ENCODE data around the gene SLC12A8.

SLC12A8 gene, protein sequence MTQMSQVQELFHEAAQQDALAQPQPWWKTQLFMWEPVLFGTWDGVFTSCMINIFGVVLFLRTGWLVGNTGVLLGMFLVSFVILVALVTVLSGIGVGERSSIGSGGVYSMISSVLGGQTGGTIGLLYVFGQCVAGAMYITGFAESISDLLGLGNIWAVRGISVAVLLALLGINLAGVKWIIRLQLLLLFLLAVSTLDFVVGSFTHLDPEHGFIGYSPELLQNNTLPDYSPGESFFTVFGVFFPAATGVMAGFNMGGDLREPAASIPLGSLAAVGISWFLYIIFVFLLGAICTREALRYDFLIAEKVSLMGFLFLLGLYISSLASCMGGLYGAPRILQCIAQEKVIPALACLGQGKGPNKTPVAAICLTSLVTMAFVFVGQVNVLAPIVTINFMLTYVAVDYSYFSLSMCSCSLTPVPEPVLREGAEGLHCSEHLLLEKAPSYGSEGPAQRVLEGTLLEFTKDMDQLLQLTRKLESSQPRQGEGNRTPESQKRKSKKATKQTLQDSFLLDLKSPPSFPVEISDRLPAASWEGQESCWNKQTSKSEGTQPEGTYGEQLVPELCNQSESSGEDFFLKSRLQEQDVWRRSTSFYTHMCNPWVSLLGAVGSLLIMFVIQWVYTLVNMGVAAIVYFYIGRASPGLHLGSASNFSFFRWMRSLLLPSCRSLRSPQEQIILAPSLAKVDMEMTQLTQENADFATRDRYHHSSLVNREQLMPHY

DNA sequence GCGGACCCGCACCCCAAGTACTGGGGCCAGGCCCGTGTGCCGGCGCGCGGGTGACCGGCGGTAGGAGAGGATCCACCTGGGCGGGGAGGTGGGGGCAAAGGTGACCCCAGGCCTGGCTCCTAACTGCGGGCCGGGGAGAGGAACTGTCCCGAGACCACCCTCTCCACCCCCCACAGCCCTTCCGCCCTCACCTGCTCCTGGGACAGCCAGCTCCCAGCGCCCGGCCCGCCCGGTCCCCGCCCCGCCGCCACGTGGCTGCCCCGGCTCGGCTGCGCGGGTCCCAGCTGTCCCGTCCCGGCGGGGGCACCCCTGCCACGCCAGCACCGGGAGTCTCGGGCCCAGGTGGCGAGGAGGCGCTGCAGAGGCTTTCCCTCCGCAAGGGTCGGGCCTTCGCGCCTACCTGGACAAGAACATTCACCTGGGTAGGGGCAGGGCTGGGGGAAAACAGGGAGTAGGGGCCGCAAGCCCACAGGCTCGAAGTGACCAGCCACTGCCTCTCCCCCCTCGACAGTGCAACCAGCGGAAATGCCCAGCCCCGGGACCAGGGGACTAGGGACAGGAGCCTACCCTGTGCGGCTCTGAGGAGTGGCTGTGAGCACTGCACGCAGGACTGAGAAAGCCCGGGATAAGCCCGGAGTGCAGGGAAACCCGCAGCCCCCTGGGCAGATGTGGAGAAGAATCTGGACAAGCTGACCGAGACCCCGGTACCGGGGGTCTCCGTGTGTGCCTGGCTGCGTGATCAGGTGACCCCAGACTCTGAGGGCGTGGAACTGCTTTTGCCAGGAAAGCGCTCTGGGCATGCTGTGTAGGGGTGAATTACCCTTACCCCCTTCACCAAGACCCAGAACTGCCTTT is at the start of gene SLC12A8:
Gene SLC12A8, minus strand, starts transcription at position 240 of the 855 bp plus-strand sequence. CDS start 1,399 bp downstream, outside the sequence.
- DNase-seq (ENCODE audit: low read depth, low spot score): no peak

DNA sequence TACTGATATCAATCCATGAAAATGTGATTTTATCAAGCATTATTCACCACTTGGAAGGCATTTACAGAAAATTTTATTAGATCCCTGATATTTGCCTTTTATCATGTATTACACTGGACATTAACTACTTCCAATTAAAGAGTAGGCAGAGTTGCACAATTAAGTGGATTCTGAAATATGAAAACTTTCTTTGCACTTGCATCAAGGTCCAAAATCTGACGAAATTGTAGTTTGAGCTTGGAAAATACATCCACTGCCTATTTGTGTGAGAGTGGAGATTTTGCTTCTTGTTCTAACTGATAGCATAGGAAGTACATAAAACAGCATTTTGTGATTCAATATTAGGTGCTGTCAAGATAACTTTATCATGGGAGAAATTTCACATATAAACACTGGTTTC is 49.6 kb upstream of the SLC12A8 start:
- DNase-seq (ENCODE audit: low read depth, low spot score): no peak

DNA sequence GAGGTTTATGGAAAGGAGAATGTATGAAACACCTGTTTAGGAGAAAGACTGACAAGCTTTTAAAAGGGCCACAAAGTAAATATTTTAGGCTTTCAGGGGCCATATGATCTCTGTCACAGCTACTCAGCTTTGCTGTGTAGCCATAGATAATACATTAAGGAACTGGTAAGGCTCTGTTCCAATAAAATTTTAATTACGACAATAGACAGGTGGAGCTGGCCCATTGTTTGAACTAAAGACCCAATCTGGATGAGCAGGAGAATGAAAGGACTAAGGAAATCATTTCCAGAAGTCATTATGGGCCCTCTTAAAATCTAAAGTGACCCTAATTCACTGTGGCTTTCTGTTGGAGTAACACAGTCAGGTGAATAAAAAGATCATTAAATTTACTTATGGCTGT is 48.5 kb upstream of the SLC12A8 start:
- DNase-seq (ENCODE audit: low read depth, low spot score): no peak

DNA sequence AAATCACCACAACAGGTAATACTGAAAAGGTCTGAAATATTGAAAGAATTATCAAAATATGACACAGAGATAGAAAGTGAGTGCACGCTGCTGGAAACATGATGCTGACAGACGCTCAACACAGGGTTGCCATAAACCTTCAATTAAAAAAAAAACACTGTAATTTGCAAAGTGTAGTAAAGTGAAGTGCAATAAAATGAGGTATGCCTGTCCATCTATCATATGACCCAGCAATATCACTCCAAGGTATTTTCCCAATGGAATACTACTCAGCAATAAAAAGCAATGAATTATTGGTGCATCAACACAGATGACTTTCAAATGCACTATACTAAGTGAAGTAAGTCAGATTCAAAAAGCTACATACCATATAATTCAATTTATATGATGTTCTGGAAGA is 47.6 kb upstream of the SLC12A8 start:
- no peak for DNase-seq (ENCODE audit: low read depth, low spot score)

- DNase-seq (ENCODE audit: low read depth, low spot score): no peak
Observed at GRCh38 chr3:125257536-125257935, 45.0 kb upstream of the SLC12A8 start.

DNA sequence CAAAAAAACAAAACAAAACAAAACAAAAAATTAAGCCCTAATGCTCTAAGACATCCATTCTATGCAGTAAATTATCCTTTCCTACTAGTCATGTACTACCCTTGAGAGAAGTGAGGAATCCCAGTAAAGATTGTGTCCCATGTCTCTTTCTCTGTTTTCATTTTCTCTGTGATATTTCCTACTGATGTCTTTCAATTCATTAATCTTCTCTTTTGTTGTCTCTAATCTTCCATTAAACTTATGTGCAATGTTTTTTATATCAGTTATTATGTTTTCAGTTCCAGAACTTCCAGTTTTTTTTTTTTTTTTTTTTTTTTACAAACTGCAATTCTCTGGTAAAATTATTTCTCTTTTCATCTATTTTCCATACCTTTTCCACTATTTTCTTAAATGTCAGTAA is 44.1 kb upstream of the SLC12A8 start:
- DNase-seq (ENCODE audit: low read depth, low spot score): no peak

- DNase-seq (ENCODE audit: low read depth, low spot score): no peak
Observed at GRCh38 chr3:125250973-125251372, 38.4 kb upstream of the SLC12A8 start.

DNA sequence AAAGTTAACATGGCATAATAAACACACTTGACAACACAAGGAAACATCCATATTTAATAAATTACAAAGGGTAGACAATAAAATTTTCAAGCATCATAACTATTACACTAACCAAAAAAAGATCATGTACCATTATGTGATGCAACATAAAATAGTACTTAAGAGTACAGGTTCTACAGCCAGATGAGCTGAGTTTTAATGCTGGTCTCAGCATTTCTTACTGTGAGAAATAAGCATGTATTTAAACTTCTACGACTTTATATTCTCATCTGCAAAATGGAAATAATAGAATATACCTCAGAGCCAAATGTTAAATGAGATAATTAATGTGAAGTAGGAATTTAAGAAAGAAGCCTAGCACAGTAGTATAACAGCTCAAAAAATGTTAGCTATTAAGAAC is 33.7 kb upstream of the SLC12A8 start:
- no peak for DNase-seq (ENCODE audit: low read depth, low spot score)

DNA sequence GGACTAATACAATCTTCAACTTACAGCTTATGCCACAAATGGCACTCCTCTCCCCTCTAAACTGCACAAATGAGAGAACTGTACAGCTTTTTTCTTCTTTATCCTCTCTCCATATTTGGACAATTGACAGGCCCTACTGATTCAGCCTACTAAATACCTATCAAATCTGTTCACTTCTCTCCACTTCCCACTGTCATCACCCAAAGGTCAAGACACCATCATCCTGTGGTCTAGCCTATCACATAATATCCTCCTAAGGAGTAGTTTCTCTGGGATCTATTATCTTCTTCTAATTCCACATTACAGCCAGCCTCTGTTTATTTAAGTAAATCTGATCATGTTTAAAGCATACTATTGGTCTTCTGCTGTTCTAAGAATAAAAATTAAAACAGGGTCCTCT is 33.0 kb upstream of the SLC12A8 start:
- DNase-seq (ENCODE audit: low read depth, low spot score): no peak

DNA sequence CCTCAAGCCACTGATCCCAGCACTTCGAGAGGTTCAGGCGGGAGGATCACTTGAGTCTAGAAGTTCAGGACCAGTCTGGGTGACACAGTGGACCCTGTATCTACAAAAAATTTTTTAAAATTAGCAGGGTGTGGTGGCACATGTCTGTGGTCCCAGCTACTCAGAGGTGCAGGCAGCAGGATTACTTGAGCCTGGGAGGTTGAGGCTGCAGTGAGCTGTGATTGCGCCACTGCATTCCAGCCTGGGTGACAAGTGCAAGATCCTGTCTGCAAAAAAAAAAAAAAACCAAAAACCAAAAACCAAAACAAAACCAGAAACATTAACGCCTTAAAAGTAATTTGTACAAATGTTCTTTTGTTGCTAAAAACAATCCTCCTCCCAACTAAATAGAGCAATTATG is 27.9 kb upstream of the SLC12A8 start:
- DNase-seq (ENCODE audit: low read depth, low spot score): no peak

- DNase-seq (ENCODE audit: low read depth, low spot score): no peak
Observed at GRCh38 chr3:125239266-125239665, 26.7 kb upstream of the SLC12A8 start.

- no peak for DNase-seq (ENCODE audit: low read depth, low spot score)
Observed at GRCh38 chr3:125238759-125239158, 26.2 kb upstream of the SLC12A8 start.

DNA sequence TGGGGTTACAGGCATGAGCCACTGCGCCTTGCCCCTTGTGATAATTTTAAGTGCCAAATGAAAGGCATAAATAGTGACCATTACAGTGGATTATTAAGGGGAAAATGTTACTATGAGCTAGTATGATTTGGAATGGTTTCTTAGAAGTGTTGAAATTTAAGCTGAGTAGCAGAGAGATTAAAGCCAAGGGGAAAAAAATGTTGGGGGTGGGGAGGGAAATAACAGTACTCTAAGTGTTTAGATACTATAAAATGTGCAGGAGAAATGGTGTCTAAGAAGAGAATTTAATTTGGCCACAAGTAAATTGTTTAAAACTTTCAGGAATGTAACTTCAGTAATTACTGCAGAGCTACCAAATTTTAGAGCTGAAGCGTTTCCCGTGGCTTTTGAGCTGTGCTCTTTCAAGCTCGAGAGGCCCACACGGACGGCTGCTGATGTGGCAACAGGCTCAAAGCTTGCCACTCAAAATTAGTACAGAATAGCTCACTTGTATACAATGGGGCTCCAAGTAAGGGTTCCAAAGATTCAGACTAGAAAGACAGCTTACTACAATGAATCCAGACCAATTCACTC is 23.9 kb upstream of the SLC12A8 start:
- no peak for DNase-seq (ENCODE audit: low read depth, low spot score)

DNA sequence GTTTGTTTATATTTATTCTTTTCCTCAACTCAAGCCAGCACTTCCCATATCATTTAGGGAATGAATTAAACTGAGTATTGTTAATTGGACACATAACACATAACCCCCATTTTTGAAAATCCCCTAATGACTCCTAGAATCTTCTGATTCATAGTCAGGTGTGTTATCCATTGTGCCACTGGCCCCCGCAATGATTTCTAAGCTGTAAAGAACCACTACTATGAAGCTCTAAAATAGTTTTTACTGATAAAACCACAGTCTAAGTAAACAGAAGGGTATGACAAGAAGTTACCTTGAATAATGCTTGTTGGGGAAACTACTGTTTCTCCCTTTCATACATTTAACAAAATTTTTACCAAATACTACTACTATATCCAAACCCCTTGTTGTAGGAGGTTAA is 22.3 kb upstream of the SLC12A8 start:
- no peak for DNase-seq (ENCODE audit: low read depth, low spot score)

DNA sequence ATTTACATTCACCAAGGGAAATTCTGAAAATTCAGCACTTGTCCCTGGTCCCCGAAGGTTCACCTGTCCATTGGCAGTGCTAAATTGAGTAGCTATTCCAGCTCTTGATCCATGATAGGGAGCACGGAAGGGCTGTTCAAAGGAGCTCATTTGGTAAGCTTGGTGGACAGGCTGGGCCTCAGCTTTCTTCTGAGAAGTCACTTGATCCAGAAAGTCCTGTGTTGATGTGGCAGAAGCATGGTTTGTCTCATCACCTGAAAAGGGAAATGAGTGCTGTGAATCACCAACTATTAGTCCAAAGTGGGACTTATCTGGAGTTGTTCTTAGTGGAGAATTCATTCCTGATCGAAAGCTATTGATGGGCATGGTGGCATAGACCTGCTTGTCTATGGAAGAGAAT is 19.9 kb upstream of the SLC12A8 start:
- no peak for DNase-seq (ENCODE audit: low read depth, low spot score)

GRCh38 chr3:125231895-125232294 is 19.3 kb upstream of the SLC12A8 start:
- no peak for DNase-seq (ENCODE audit: low read depth, low spot score)

DNA sequence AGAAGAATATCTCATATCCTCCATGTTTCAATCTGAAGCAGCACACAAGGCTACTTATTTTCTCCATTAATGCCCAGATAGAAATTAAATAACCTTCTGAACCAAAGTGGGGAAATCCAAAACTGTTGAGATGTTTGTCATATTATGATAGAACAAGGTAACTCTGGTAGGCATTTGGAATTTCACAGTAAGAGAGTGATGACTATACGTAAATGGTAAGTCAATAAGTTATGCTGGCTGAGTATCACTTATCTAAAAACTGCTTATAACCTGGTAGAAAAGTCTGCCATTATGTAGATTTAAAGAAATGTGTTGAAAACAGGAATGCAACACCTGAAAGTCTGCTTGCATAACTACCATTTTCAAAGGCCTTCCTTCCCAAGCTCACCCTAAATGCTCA is 17.2 kb upstream of the SLC12A8 start:
- DNase-seq (ENCODE audit: low read depth, low spot score): no peak

- no peak for DNase-seq (ENCODE audit: low read depth, low spot score)
Observed at GRCh38 chr3:125229168-125229567, 16.6 kb upstream of the SLC12A8 start.

DNA sequence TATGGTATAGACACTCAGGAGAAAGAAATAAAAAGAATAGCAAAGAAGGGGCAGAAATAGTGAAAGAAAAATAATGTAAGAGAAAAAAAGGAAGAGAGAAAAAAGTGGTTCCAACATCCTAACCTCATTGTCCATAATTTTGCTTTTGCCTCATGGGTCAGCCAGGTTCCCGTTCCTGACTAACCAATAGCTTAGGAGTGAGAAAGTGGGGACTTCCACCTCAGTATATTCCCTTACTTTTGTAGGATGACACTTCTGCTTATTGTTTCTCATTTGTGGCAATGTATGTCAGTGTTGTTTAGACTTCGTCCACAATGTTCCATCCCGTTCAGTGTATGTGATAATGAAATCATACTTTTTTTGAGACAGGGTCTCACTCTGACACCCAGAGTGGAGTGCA is 9.3 kb upstream of the SLC12A8 start:
- DNase-seq (ENCODE audit: low read depth, low spot score): no peak

GRCh38 chr3:125220727-125221429 is 8.3 kb upstream of the SLC12A8 start:
- DNase-seq (ENCODE audit: low read depth, low spot score): no peak

DNA sequence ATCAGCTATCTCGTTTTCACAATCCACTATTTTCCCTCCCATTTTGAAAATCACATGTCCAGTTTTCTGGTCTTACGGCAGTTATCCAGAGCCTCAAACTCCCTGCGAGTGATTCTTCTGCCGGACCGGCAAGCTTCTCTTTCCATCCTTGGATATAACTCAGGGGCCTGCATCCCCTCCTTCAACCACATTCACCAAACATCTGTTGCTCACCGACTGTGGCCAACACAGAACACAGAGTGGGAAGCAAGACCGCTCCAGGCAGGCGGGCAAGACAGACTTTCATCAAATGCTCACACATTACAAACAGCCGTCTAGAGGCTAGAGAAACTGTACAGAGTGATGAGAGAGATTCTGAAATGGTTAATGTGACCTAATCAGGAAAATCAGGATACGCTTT is 7.6 kb upstream of the SLC12A8 start:
- DNase-seq (ENCODE audit: low read depth, low spot score): no peak

Measured in activated naive CD8-positive, alpha-beta T cell treated with anti-CD3 and anti-CD28 coated beads, Interleukin-2, amount 50 U/mL, for 16 hours (primary cell).